Activated T-helper 1 cell treated with anti-CD3 and anti-CD28 coated beads, Interleukin-12 subunit alpha, Interleukin-12 subunit beta, Interleukin-2, Interleukin-4 antibody, amounts not matched to agents 30 ng/mL and 10 ng/mL and 1 ng/mL, durations not matched to agents 14 hours and 24 hours and 36 hours (primary cell): ENCODE results near the gene HOXB8. TPM values are rescaled to one million over a fixed set of nuclear protein-coding genes. Genes with fewer than 3 reads are reported as not detected.
A peak's percentile ranks its signal among the peaks of the same experiment; 100 is the strongest.

Experiments
- DNase-seq: peaks from one replicate; pipeline ENCODE4 v3.0.0; 2021; ENCODE audit warnings: low spot score
- H3K27ac Mint-ChIP-seq: one replicate; pipeline ENCODE4 v1.8.0; 2021; ENCODE audit warnings: mild to moderate bottlenecking, mixed read lengths
- H3K27me3 Mint-ChIP-seq: one replicate; pipeline ENCODE4 v1.8.0; 2022; ENCODE audit warnings: mild to moderate bottlenecking, moderate library complexity, mixed read lengths; ENCODE audit not compliant: insufficient read depth
- H3K36me3 Mint-ChIP-seq: one replicate; pipeline ENCODE4 v1.8.0; 2021; ENCODE audit warnings: low read depth, mixed read lengths
- H3K4me1 Mint-ChIP-seq: one replicate; pipeline ENCODE4 v1.8.0; 2021; ENCODE audit warnings: low read depth, mixed read lengths
- H3K4me3 Mint-ChIP-seq: one replicate; pipeline ENCODE4 v1.8.0; 2021; ENCODE audit warnings: mild to moderate bottlenecking, moderate library complexity, mixed read lengths
- H3K9me3 Mint-ChIP-seq: one replicate; pipeline ENCODE4 v1.8.0; 2021; ENCODE audit warnings: mixed read lengths
- intact Hi-C: fragments of 100-400 bp; cut with micrococcal nuclease; formaldehyde crosslinking; loops from one replicate; pipeline ENCODE4 v1.15.1; 2024
- total RNA-seq: library from RNA; stranded (reverse); gene quantifications from 2 replicates; pipeline ENCODE4 v1.2.3, GENCODE V29; 2022

HOXB8 gene
- total RNA-seq, 1 donor from 2014 or later: not detected

DNA sequence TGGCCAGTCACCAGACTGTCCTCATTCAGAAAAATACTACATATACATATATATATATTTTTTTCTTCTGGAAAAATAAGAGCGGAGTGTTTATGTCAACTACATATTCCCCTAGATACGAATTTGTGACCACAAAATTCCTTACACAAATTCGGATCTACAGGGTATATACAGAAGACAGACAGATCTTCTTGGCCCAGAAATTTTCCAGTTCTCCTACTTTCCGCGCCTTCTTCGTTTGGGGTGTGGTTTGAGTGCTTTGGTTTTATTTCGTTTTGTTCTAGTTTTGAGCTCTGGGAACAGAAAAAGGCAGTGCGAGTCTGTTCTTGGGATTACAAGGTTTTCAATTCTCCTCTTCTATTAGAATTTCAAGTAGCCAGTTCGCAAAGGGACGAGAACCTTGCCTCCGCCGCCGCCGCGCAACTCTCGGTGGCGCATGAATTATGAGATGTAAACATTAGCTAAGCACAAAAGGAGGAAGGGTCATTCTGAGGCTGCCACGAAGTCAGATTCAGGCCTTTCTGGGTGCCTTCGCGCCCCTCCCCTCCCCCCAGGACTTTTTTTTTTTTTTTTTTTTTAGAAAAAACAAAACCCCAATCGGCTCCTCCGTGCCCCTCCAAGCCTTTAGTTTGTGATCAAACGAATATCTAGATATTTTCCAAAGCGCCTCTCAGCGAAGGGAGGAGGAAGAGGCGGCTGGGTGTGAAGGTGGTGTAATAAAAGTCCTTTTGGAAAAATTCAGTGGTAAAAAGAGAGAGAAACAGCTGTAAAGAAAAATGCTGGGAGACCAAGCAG, 35.1 kb downstream of the HOXB8 start:
- Mint-ChIP-seq H3K27me3 (peaks cover 48% of the 10 kb centered on the region), H3K4me1 (peaks cover 77% of the 10 kb centered on the region), H3K27ac (peak overlapping the region; percentile 31), H3K9me3 (no peaks in the 10 kb centered on the region), H3K36me3 (peaks cover 10% of the 10 kb centered on the region), H3K4me3 (peak overlapping the region; percentile 91)
- intact Hi-C loops: loop anchor here (2.0 kb wide), 2 partner anchors 33 to 167 kb away; no protein-coding TSS in a partner anchor
- no peak for DNase-seq

DNA sequence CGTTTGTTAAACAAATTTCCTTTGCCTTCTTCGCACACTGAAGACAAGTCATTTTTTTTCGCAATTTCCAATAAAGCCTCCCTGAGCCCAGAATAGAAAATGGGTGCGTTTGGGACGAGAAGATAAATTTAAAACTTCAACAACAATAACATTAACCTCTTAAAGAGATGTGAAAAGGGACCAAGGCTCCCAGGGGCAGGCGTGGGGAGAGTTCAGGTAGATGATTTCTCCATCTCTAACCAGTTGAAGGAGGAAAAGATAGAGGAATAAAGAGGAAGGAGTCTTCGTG, 35.7 kb downstream of the HOXB8 start:
- Mint-ChIP-seq H3K27me3 (peaks cover 46% of the 10 kb centered on the region), H3K4me3 (peak overlapping the region; percentile 91), H3K9me3 (no peaks in the 10 kb centered on the region), H3K4me1 (peaks cover 73% of the 10 kb centered on the region), H3K27ac (peak overlapping the region; percentile 44), H3K36me3 (peaks cover 10% of the 10 kb centered on the region)
- DNase-seq: no peak
- intact Hi-C loops: loop anchor here (2.0 kb wide), 2 partner anchors 33 to 167 kb away; no protein-coding TSS in a partner anchor

DNA sequence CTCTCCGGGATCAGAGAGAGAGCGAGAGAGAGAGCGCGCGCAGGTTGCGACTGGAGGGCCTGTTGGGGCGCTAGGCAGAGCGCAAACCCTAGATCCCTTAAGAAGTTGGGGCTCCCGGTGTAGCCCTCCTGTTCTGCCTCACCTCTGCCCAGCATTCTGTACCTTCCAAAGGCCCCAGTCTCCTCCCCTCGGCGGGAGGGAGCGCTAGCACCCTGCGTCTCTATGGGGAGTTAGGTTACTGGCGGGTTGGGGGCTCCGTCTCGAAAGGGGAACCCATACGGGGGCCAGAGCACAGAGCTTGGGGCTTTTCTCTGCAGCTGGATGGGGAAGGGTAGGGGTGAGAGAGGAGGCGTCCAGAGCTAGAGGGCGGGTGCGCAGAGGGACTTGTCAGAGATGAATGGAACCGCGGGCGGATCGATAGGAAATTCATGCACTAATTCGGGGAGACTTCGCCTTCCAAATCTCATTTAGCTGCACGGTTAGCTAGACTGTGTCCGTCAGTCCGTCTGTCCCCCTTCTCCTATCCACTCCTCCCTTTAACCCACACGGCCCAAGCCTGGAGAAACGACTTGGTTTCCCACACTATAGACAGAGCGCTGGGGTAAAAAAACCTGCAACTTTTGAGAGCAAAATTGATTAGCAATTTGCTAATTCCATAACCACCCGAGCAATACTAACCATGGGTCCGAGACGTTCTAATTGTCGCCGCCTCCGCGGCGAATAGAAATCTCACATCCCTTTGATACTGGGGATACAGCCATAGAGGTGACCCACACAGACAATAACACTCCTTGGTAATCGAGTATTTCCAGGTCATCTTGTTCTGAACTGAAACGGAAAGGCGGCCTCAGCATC, 36.2 kb downstream of the HOXB8 start:
- peaks cover 42% of the 10 kb centered on the region for H3K27me3 Mint-ChIP-seq
- peaks cover 10% of the 10 kb centered on the region for H3K36me3 Mint-ChIP-seq
- peak overlapping the region; percentile 86 for H3K27ac Mint-ChIP-seq
- H3K4me1 Mint-ChIP-seq: peaks cover 67% of the 10 kb centered on the region
- no peak for DNase-seq
- intact Hi-C loops: loop anchor here (1.0 to 2.0 kb wide), 4 partner anchors 32 to 166 kb away; no protein-coding TSS in a partner anchor
- H3K9me3 Mint-ChIP-seq: no peaks in the 10 kb centered on the region
- H3K4me3 Mint-ChIP-seq: peak overlapping the region; percentile 91

DNA sequence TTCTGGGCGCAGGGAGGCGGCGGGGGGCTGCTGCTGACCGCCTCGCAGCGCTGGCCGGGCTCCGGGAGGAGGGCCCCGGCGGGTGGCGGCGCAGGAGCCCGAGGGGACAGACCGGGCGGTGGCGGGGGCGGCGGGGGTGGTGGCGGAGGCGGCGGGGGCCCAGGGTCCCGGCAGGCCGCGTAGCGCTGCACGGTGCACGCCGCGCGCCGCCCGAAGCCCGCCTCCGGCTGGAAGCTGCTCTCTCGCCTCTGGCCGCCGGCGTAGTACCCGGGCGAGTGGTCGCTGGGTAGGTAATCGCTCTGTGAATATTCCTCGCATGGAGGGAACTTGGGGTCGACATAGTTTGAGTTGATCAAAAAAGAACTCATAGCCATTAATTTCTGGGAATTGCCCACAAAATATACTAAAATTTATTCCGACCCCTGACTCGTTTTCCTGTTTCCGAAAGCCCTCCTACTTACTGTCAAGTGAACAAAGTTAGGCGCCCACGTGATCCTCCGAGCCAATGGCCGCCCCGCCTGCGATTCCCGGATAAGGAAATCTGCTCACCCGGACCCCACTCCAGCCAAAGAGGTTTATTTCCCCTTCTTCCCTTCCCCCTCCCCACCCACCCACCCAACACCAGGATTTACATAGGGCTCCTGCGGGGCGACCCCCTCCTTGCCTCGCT, 37.0 kb downstream of the HOXB8 start, which contains the start of gene HOXB4:
TSS of gene HOXB4 (minus strand) at position 405 of the 670 bp plus-strand sequence. CDS start at position 374, 31 bp downstream.
- intact Hi-C loops: loop anchor here (1.0 to 2.0 kb wide), 4 partner anchors 31 to 165 kb away; no protein-coding TSS in a partner anchor
- Mint-ChIP-seq H3K27ac (peak within 1 kb of the TSS; percentile 86), H3K9me3 (no peaks in the 10 kb centered on the region), H3K4me1 (peaks cover 66% of the 10 kb centered on the region), H3K27me3 (peaks cover 37% of the 10 kb centered on the region), H3K4me3 (peak within 1 kb of the TSS; percentile 91), H3K36me3 (peaks cover 8% of the 10 kb centered on the region)
- DNase-seq: peak; percentile 68

DNA sequence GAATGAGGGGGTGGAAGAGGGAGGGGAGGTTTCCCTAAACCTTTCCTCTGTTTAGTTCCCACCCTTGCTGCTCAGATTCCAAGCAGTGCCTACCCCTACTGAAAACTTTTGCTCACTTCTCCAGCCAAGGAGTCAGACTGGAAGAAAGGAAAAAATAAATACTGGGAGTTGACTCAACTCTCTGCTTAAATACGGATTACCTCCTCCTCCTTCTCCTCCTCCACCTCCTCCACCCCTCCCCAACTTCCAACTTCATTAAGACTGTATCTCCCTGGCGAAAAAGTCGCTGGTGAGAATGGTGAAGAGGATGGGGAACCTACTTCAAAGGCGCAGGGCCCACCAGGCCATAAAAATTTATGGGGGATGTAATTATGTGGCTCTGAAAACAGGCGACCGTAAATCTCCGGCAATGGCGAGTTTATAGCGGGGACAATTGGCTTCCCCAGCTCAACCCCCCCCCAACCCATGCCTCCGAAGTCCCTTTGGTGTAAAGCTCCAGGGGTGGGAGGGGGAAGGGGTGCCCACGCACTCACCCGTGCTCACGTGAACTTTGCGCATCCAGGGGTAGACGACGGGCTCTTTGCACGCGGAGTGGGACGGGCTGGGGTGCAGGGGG, 37.7 kb downstream of the HOXB8 start:
- H3K36me3 Mint-ChIP-seq: peaks cover 7% of the 10 kb centered on the region
- intact Hi-C loops: no loop called here
- H3K4me3 Mint-ChIP-seq: peak overlapping the region; percentile 87
- H3K9me3 Mint-ChIP-seq: no peaks in the 10 kb centered on the region
- DNase-seq: no peak
- peak overlapping the region; percentile 77 for H3K27ac Mint-ChIP-seq
- H3K4me1 Mint-ChIP-seq: peaks cover 60% of the 10 kb centered on the region
- peaks cover 30% of the 10 kb centered on the region for H3K27me3 Mint-ChIP-seq

DNA sequence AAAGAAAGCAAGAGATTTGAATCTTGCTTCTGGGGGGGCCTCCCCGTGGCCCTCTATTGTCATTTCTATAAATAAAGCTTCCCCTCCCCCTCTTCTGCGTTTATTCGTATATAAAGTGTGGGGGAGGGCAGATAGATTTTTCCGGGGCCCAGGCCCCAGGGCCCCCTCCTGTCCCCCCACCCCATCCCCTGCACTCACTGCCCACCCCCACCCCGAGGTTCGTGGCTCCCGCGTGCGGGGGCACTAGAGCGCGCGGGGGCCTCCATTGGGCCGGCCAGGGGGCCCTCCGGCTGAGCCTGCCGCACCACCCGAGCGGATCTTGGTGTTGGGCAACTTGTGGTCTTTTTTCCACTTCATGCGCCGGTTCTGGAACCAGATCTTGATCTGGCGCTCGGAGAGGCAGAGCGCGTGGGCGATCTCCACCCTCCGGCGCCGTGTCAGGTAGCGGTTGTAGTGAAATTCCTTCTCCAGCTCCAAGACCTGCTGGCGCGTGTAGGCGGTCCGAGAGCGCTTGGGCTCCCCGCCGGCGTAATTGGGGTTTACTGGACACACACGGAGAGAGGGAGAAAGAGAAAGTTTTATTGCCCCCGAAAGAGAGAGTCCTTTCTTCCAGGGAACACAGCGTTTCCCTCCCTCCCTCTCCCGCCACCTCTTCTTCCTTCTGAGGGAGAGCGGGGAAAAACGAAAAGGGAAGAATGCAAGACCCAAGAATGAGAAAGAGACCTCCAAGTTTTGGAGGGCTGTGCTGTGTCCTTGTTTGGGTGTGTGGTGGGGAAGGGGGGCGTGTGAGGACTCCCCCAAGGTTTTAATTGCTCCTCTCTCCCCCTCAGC, 38.4 kb downstream of the HOXB8 start:
- intact Hi-C loops: no loop called here
- H3K9me3 Mint-ChIP-seq: no peaks in the 10 kb centered on the region
- H3K27me3 Mint-ChIP-seq: peaks cover 29% of the 10 kb centered on the region
- peak overlapping the region; percentile 79 for H3K27ac Mint-ChIP-seq
- H3K4me3 Mint-ChIP-seq: peak overlapping the region; percentile 87
- DNase-seq: no peak
- H3K36me3 Mint-ChIP-seq: peaks cover 9% of the 10 kb centered on the region
- H3K4me1 Mint-ChIP-seq: peaks cover 61% of the 10 kb centered on the region

DNA sequence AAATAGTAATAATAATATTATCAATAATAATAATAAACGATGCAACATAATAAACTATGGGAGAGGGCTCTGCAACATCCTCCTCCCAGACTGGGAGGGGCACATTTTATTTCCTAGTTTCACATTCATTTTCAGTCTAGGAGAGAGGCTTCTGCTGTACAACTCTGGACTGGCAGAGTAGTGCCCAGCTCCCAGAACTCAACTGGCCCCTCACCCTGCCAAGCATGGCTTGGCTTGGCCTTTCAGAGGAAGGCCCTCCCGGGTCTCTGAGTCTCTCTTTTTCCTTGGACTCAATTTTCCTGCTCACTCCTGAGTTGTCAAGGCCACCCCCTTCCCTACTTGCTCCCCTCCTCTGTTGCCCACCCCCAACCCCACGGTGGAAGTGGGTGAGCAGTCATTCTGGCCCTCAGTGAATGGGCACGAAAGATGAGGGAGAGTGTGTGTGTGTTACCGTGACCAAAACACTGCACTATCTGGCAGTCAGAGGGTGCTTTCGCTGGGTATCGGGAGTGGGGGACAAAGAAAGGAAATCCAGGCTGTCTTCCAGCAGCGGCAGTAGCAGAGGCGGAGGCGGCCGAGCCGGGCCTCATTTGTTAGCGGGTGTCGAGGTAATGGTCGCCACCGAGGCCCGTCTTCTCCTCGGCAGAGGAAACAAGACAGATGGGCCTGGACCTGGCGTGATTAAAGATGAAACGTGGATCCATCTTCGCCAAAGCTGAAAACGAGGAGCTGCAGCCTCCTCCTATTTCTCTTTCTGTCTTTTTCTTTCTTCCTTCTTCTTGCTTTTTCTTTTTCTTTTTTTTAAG, 39.2 kb downstream of the HOXB8 start:
- H3K4me1 Mint-ChIP-seq: peaks cover 54% of the 10 kb centered on the region
- H3K4me3 Mint-ChIP-seq: peak overlapping the region; percentile 56

DNA sequence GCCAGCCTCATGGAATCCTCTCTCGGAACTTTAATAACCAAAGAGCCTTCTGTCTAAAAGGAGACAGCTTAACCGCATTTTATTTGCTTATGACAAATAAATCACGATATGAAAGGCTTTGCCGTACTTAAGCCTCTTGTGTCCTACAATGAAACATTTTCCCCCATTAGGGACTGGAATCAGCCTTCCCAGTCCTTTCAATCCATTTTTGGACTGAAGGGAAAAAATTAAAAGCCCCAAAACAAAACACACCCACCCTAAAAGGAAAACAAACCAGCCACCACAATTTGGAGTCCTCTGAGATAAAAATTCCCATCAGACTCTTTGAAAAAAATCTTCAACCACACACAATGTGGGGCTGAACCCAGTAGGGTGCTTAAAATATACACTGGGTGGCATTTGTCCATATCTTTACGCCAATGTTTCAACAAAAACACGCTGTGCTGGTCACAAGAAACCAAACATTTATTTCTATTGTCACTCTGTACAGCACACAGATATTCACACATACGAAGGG, 40.0 kb downstream of the HOXB8 start:
- H3K27me3 Mint-ChIP-seq: peaks cover 15% of the 10 kb centered on the region
- H3K27ac Mint-ChIP-seq: no peak overlapping the region
- peaks cover 47% of the 10 kb centered on the region for H3K4me1 Mint-ChIP-seq
- DNase-seq: no peak
- no peaks in the 10 kb centered on the region for H3K9me3 Mint-ChIP-seq
- peaks cover 13% of the 10 kb centered on the region for H3K36me3 Mint-ChIP-seq
- intact Hi-C loops: no loop called here
- peak overlapping the region; percentile 25 for H3K4me3 Mint-ChIP-seq

More for the DNA sequence above, 39.2 kb downstream of the HOXB8 start:
- Mint-ChIP-seq H3K36me3 (peaks cover 13% of the 10 kb centered on the region), H3K27me3 (peaks cover 20% of the 10 kb centered on the region), H3K9me3 (no peaks in the 10 kb centered on the region), H3K27ac (no peak overlapping the region)
- intact Hi-C loops: no loop called here
- no peak for DNase-seq

DNA sequence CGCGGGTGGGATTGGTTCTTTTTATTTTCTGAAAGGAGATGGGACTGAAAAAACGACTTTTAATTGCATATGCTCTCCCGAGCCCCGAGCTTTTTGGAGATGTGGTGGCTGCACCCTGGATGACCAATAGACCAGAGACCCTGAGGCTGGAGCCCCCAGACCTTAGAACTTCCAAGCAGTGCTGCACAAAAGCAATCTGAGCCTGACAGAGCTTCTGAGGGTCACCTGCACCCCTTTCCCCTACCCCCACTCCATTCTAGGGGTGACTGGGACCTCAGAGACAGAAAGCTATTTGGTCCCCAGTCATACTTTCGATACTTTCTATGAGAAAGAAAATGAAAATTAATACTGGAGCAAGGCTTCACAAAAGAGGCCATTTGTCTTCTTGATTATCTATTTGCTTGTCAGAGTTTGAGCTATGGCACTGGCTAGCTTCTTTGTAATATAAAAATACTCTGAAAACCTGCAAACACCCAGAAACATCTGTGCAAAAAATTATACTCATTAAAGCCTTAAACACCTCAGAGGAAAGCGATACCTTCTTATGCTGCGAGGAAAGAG, 40.5 kb downstream of the HOXB8 start:
- Mint-ChIP-seq H3K27ac (no peak overlapping the region), H3K9me3 (no peaks in the 10 kb centered on the region), H3K4me3 (no peak overlapping the region), H3K27me3 (peaks cover 13% of the 10 kb centered on the region), H3K4me1 (peaks cover 41% of the 10 kb centered on the region), H3K36me3 (peaks cover 13% of the 10 kb centered on the region)
- DNase-seq: no peak
- intact Hi-C loops: no loop called here

DNA sequence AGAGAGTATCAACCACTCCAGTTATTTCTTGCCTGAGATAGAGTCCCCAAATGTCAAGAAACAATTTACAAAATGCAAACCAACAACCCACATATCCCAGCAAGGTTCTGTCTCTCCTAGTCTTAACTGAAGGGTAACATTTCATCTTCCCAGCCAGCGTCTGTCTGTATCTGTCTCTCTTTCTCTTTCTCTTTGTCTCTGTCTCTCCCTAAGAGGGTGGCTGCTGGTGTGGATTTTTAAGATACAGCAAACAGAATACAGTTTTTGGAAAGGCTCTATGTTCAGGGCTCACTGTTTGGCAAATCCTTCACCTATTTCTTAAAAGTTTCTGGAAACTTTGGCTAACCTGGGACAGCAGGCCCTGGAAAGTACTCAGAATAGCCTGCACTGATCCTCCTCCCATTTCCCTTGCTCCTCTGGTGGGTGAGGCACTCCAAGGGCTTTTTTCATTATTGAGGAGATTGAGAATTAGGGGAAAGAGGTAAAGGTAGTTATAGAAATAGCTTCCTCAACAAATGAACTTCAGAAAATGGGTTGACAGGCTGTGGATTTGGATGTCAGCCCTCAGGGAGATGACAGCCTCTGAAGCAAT, 43.2 kb downstream of the HOXB8 start:
- Mint-ChIP-seq H3K9me3 (no peaks in the 10 kb centered on the region), H3K27ac (no peak overlapping the region), H3K4me3 (no peak overlapping the region), H3K4me1 (peaks cover 29% of the 10 kb centered on the region), H3K36me3 (peaks cover 26% of the 10 kb centered on the region), H3K27me3 (peaks cover 17% of the 10 kb centered on the region)
- intact Hi-C loops: no loop called here
- no peak for DNase-seq
